Measurements from ENCODE around the gene FBXL7. TPM values are rescaled to one million over a fixed set of nuclear protein-coding genes. Genes with fewer than 3 reads are reported as not detected.

The FBXL7 gene
- total and polyA plus RNA-seq, 2 donors (not counting 3 experiments of a cell fraction or from before 2014, with no cell fraction given) = 23.5 to 32.2 TPM

- intact Hi-C loops (cut with micrococcal nuclease) = no loop called here
- CTCF ChIA-PET = interaction anchor here (1.3 to 1.4 kb wide), 2 partner anchors 9 to 508 kb away, joined by 3 to 4 read pairs; no protein-coding TSS in a partner anchor
- no peaks in the 10 kb centered on the region for H4K20me1 ChIP-seq (replicated peaks; ENCODE audit: control insufficient read depth, extremely low read depth, insufficient read depth, low read length)
- no TSS peak for BruUV-seq (replicated peaks)
- FAIRE-seq (no peak), DNase-seq (ENCODE audit: low read depth, low spot score) (no peak)
- POLR2A ChIA-PET = no interaction called here
- peaks cover 36 to 42% of the 10 kb centered on the region in 2 experiments for H3K27me3 ChIP-seq (ENCODE audit: control insufficient read depth in 2 of 2, insufficient read depth in 2 of 2, low read length in 2 of 2)
- dilution Hi-C loops (cut with MboI; ENCODE audit: extremely low pct_ligation_motif_present, low sequenced_read_pairs) = no loop called here
- no peaks in the 10 kb centered on the region for H3K9me1 ChIP-seq (replicated peaks; ENCODE audit: control insufficient read depth, extremely low read depth, insufficient read depth, low read length)
- no peak for TF ChIP-seq CTCF (IDR thresholded peaks at IDR 0.05; ENCODE audit: extremely low read depth in 1 of 2, insufficient read depth in 1 of 2, low read depth in 1 of 2, low read length in 2 of 2)
- no peak for TF ChIP-seq JUN (IDR thresholded peaks at IDR 0.05; ENCODE audit: borderline replicate concordance, insufficient read depth, insufficient read length, low read depth)
- no peak for TF ChIP-seq POLR2AphosphoS5 (IDR thresholded peaks at IDR 0.05; ENCODE audit: insufficient read depth, low read depth, low read length)
- no peak for TF ChIP-seq POLR2A (IDR thresholded peaks at IDR 0.05; ENCODE audit: low read depth, low read length)
- no peak for TF ChIP-seq GATA2 (IDR thresholded peaks at IDR 0.05; ENCODE audit: insufficient read depth, insufficient read length, low read depth, low read length)
- no peak for TF ChIP-seq EZH2 (IDR thresholded peaks at IDR 0.05; ENCODE audit: borderline replicate concordance, low read depth, low read length, severe bottlenecking)
- TF ChIP-seq FOS (IDR thresholded peaks at IDR 0.05; ENCODE audit: borderline replicate concordance, insufficient read depth, low read length) = no peak
- no peak for TF ChIP-seq MYC (IDR thresholded peaks at IDR 0.05; ENCODE audit: low read depth, low read length)
- TF ChIP-seq MAX (IDR thresholded peaks at IDR 0.05; ENCODE audit: insufficient read depth, insufficient read length) = no peak
- no peaks in the 10 kb centered on the region for H3K4me1 ChIP-seq (ENCODE audit: control insufficient read depth, extremely low read depth, insufficient read depth, low read length)
- H3K9ac ChIP-seq (replicated peaks; ENCODE audit: extremely low read depth, insufficient read depth, low read length) = no peak overlapping the region
- no peaks in the 10 kb centered on the region for H3K36me3 ChIP-seq (ENCODE audit: control insufficient read depth in 2 of 2, extremely low read depth in 1 of 2, insufficient read depth in 2 of 2, low read length in 2 of 2)
- no peak overlapping the region for H3K4me3 ChIP-seq (replicated peaks in 1 of 3; ENCODE audit: insufficient read depth in 1 of 3, low read depth in 1 of 3, low read length in 3 of 3)
- no peaks in the 10 kb centered on the region for H3K9me3 ChIP-seq (replicated peaks; ENCODE audit: control insufficient read depth, insufficient read depth, low read length)
- H3K79me2 ChIP-seq (ENCODE audit: control insufficient read depth, insufficient read depth, low read length) = no peaks in the 10 kb centered on the region
- H2AFZ ChIP-seq (ENCODE audit: low read depth, low read length) = no peak overlapping the region
- H3K4me2 ChIP-seq (ENCODE audit: insufficient read depth, low read length) = no peak overlapping the region
- no peak overlapping the region for H3K27ac ChIP-seq (ENCODE audit: insufficient read depth, low read depth, low read length)
Observed at GRCh38 chr5:15487228-15487627, 12.8 kb upstream of the FBXL7 start.

Data from endothelial cell of umbilical vein (primary cell).